Panc1 (cell line): ENCODE results near the gene LGALS4. TPM values are rescaled to one million over a fixed set of nuclear protein-coding genes. Genes with fewer than 3 reads are reported as not detected.

Experiments
- ATAC-seq: fragments of 200-7000 bp; cut with Tn5 transposase; 2 replicates; pipeline ENCODE4 v1.9.1; 2020; ENCODE audit warnings: mild to moderate bottlenecking, moderate library complexity
- BruUV-seq: library from RNA; stranded (reverse); fragments of 400-500 nt; replicated peaks from 2 replicates; lab custom pipeline; 2021; lab: Mats Ljungman, UMichigan
- CTCF ChIA-PET: fragments of 300-600 bp; sonication (Branson Sonifier 250); formaldehyde crosslinking; loops from one replicate; lab custom pipeline; 2022; ENCODE audit warnings: antibody characterized with exemption; lab: Charles Lee
- POLR2A ChIA-PET: fragments of 300-600 bp; sonication (Branson Sonifier 250); formaldehyde crosslinking; loops from one replicate; lab custom pipeline; 2022; ENCODE audit warnings: antibody characterized with exemption; lab: Charles Lee
- DNase-seq: peaks from one replicate; pipeline ENCODE4 v3.0.0-alpha.2; 2010; ENCODE audit warnings: low read depth, low spot score
- H3K27ac ChIP-seq: 2 replicates; pipeline ENCODE4 v1.5.1; 2011; ENCODE audit warnings: mild to moderate bottlenecking, low read length, inconsistent platforms
- H3K27me3 ChIP-seq: fragments of 200-500 bp; sonication (Bioruptor generic); 2 replicates; pipeline ENCODE4 v1.6.0; 2014; ENCODE audit warnings: low read length, inconsistent platforms; ENCODE audit not compliant: control insufficient read depth, insufficient read depth
- H3K36me3 ChIP-seq: fragments of 200-500 bp; sonication (Bioruptor generic); 2 replicates; pipeline ENCODE4 v1.5.1; 2014; ENCODE audit warnings: inconsistent platforms, mild to moderate bottlenecking, low read length, moderate library complexity; ENCODE audit not compliant: control insufficient read depth, insufficient read depth
- H3K4me1 ChIP-seq: 2 replicates; pipeline ENCODE4 v1.5.1; 2011; ENCODE audit warnings: inconsistent platforms, mild to moderate bottlenecking, low read length, moderate library complexity; ENCODE audit not compliant: control insufficient read depth, insufficient read depth
- H3K4me3 ChIP-seq, 2 experiments: 2 replicates each; pipeline ENCODE4 v1.5.1; 2011 to 2012; ENCODE audit warnings: low read depth in 2 of 2, low read length in 2 of 2, mild to moderate bottlenecking in 2 of 2, inconsistent platforms in 1 of 2, moderate library complexity in 1 of 2
- H3K9me3 ChIP-seq: fragments of 200-500 bp; sonication (Bioruptor generic); 2 replicates; pipeline ENCODE4 v1.5.1; 2014; ENCODE audit warnings: low read depth, mild to moderate bottlenecking, inconsistent platforms, low read length, moderate library complexity; ENCODE audit not compliant: control insufficient read depth, insufficient read depth
- POLR2AphosphoS5 ChIP-seq: IDR thresholded peaks from 2 replicates; pipeline ENCODE4 v1.6.1; 2012; ENCODE audit warnings: mild to moderate bottlenecking, low read depth, low read length, moderate library complexity
- SIN3A ChIP-seq: IDR thresholded peaks from 2 replicates; pipeline ENCODE4 v1.6.1; 2012; ENCODE audit warnings: low read depth, mild to moderate bottlenecking, low read length, moderate library complexity, borderline replicate concordance; ENCODE audit not compliant: insufficient read depth
- TCF7L2 ChIP-seq: IDR thresholded peaks from 2 replicates; pipeline ENCODE4 v1.6.1; 2011; ENCODE audit warnings: mild to moderate bottlenecking, low read depth, low read length, inconsistent platforms
- in situ Hi-C: cut with HindIII; loops from 2 replicates; pipeline ENCODE4 v1.10.0; 2016; ENCODE audit warnings: low sequenced_read_pairs, low pct_unique_long_range_greater_than_20kb
- intact Hi-C: fragments of 100-400 bp; cut with micrococcal nuclease; formaldehyde crosslinking; loops from one replicate; pipeline ENCODE4 v1.10.0; 2022; ENCODE audit not compliant: unreplicated experiment
- total RNA-seq: library from RNA; stranded (reverse); gene quantifications from one replicate; pipeline ENCODE4 v1.2.1, GENCODE V29; 2021; ENCODE audit not compliant: unreplicated experiment
- TF ChIP-seq, protein P1 (sequence below): fragments of 450-650 bp; IDR thresholded peaks from 2 replicates; pipeline ENCODE4 v1.5.1; 2017; ENCODE audit warnings: mild to moderate bottlenecking
- TF ChIP-seq, protein P2 (sequence below), 2 experiments: IDR thresholded peaks; 2 replicates each; pipeline ENCODE4 v1.6.1; 2011 to 2012; ENCODE audit warnings: low read depth in 2 of 2, control low read depth in 1 of 2, low read length in 1 of 2, mild to moderate bottlenecking in 1 of 2, moderate library complexity in 1 of 2; ENCODE audit not compliant: insufficient read depth in 1 of 2

Gene LGALS4
- total RNA-seq, 1 experiment from 2014 or later, result 3.9 TPM

DNA sequence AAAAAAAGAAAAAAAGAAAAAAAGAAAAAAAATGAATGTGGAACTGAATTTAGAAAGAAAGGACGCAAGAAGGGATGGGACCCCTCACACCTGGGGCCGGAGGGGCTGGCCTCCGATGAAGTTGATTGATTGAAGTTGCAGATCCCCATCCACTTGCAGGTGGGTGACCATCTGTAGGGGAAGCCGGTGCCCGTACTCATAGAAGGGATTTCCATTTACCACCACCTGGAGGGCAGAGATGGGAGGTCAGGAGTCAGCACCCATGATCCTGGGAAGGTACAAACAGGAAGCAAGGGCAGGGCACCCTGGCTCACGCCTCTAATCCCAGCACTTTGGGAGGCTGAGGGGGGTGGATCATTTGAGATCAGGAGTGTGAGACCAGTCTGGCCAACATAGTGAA lies 6.4 kb downstream of the LGALS4 start:
- no TSS peak for BruUV-seq
- TF ChIP-seq, protein P1, sequence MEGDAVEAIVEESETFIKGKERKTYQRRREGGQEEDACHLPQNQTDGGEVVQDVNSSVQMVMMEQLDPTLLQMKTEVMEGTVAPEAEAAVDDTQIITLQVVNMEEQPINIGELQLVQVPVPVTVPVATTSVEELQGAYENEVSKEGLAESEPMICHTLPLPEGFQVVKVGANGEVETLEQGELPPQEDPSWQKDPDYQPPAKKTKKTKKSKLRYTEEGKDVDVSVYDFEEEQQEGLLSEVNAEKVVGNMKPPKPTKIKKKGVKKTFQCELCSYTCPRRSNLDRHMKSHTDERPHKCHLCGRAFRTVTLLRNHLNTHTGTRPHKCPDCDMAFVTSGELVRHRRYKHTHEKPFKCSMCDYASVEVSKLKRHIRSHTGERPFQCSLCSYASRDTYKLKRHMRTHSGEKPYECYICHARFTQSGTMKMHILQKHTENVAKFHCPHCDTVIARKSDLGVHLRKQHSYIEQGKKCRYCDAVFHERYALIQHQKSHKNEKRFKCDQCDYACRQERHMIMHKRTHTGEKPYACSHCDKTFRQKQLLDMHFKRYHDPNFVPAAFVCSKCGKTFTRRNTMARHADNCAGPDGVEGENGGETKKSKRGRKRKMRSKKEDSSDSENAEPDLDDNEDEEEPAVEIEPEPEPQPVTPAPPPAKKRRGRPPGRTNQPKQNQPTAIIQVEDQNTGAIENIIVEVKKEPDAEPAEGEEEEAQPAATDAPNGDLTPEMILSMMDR, result no peak
- no peak for TF ChIP-seq POLR2AphosphoS5
- TF ChIP-seq, protein P2, sequence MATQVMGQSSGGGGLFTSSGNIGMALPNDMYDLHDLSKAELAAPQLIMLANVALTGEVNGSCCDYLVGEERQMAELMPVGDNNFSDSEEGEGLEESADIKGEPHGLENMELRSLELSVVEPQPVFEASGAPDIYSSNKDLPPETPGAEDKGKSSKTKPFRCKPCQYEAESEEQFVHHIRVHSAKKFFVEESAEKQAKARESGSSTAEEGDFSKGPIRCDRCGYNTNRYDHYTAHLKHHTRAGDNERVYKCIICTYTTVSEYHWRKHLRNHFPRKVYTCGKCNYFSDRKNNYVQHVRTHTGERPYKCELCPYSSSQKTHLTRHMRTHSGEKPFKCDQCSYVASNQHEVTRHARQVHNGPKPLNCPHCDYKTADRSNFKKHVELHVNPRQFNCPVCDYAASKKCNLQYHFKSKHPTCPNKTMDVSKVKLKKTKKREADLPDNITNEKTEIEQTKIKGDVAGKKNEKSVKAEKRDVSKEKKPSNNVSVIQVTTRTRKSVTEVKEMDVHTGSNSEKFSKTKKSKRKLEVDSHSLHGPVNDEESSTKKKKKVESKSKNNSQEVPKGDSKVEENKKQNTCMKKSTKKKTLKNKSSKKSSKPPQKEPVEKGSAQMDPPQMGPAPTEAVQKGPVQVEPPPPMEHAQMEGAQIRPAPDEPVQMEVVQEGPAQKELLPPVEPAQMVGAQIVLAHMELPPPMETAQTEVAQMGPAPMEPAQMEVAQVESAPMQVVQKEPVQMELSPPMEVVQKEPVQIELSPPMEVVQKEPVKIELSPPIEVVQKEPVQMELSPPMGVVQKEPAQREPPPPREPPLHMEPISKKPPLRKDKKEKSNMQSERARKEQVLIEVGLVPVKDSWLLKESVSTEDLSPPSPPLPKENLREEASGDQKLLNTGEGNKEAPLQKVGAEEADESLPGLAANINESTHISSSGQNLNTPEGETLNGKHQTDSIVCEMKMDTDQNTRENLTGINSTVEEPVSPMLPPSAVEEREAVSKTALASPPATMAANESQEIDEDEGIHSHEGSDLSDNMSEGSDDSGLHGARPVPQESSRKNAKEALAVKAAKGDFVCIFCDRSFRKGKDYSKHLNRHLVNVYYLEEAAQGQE (IDR thresholded peaks at IDR 0.05; ENCODE audit: insufficient read depth in 1 of 2, low read depth in 2 of 2, low read length in 1 of 2), result no peak
- no peak for TF ChIP-seq SIN3A
- no peak for TF ChIP-seq TCF7L2
- ChIA-PET CTCF (no interaction called here), POLR2A (interaction anchor here (0.6 kb wide), 1 partner anchor 19 kb away, joined by 5 read pairs; no protein-coding TSS in a partner anchor)
- Histone ChIP-seq H3K27ac (no peak overlapping the region), H3K4me1 (no peaks in the 10 kb centered on the region), H3K9me3 (no peaks in the 10 kb centered on the region), H3K27me3 (no peaks in the 10 kb centered on the region), H3K36me3 (no peaks in the 10 kb centered on the region), H3K4me3 (no peak overlapping the region)
- DNase-seq, result no peak
- ATAC-seq, result no peak
- intact Hi-C loops, result no loop called here
- in situ Hi-C loops, result no loop called here

DNA sequence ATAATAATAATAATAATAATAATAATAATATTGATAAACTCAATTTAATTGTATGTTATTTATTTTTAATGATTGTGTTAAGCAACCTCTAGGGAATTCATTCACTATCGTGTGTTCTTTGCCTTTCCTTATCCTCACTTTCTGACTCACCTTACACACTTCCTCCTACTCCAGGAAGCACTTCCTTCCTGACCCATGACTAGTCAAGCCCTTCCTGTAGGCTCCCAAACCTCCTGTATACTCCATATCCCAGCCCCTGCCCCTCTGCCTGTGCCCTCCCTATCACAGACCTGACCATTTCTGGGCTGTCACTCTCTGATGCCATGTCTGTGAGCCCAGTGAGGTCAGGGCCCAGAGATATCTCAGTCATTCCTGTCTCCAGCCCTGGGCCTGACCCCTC lies 7.6 kb downstream of the LGALS4 start:
- Histone ChIP-seq H3K27ac (no peak overlapping the region), H3K36me3 (no peaks in the 10 kb centered on the region), H3K27me3 (no peaks in the 10 kb centered on the region), H3K9me3 (no peaks in the 10 kb centered on the region), H3K4me3 (no peak overlapping the region), H3K4me1 (no peaks in the 10 kb centered on the region)
- TF ChIP-seq, protein P1, result no peak
- TF ChIP-seq SIN3A, result no peak
- ATAC-seq (0 out of 2 replicates have a peak, but pooled peaks have one; percentile 8), DNase-seq (no peak)
- ChIA-PET CTCF (interaction anchor here (0.8 kb wide), 1 partner anchor 26 kb away, joined by 3 read pairs; the partner anchor contains the start of gene ECH1), POLR2A (interaction anchor here (0.6 to 1.1 kb wide), 3 partner anchors 47 to 287 kb away, joined by 4 to 6 read pairs (median 5); no protein-coding TSS in a partner anchor)
- intact Hi-C loops, result no loop called here
- BruUV-seq, result no TSS peak
- in situ Hi-C loops, result no loop called here
